Activated naive CD8-positive, alpha-beta T cell (primary cell): ENCODE data around the gene TRAK2.

Experiments used
- H3K27ac Mint-ChIP-seq: one replicate; pipeline ENCODE4 v1.8.0; 2021; ENCODE audit warnings: mixed read lengths
- H3K27me3 Mint-ChIP-seq: one replicate; pipeline ENCODE4 v1.8.0; 2021; ENCODE audit warnings: mixed read lengths
- H3K36me3 Mint-ChIP-seq: one replicate; pipeline ENCODE4 v1.8.0; 2021; ENCODE audit warnings: mixed read lengths
- H3K4me1 Mint-ChIP-seq: one replicate; pipeline ENCODE4 v1.8.0; 2021; ENCODE audit warnings: low read depth, mixed read lengths
- H3K4me3 Mint-ChIP-seq: one replicate; pipeline ENCODE4 v1.8.0; 2021; ENCODE audit warnings: mild to moderate bottlenecking, mixed read lengths
- H3K9me3 Mint-ChIP-seq: one replicate; pipeline ENCODE4 v1.8.0; 2021; ENCODE audit warnings: low read depth, mixed read lengths

Gene TRAK2

GRCh38 chr2:201413552-201413951 lies 37.7 kb downstream of the TRAK2 start:
- Mint-ChIP-seq H3K9me3 (no peaks in the 10 kb centered on the region), H3K4me1 (peaks cover 9% of the 10 kb centered on the region), H3K27ac (no peak overlapping the region), H3K4me3 (no peak overlapping the region), H3K36me3 (peaks cover 6% of the 10 kb centered on the region), H3K27me3 (no peaks in the 10 kb centered on the region)

GRCh38 chr2:201413143-201413542 lies 38.1 kb downstream of the TRAK2 start:
- H3K4me1 Mint-ChIP-seq = peaks cover 6% of the 10 kb centered on the region
- no peak overlapping the region for H3K4me3 Mint-ChIP-seq
- H3K27me3 Mint-ChIP-seq = no peaks in the 10 kb centered on the region
- peaks cover 6% of the 10 kb centered on the region for H3K36me3 Mint-ChIP-seq
- H3K27ac Mint-ChIP-seq = no peak overlapping the region
- no peaks in the 10 kb centered on the region for H3K9me3 Mint-ChIP-seq

GRCh38 chr2:201411421-201411820 lies 39.8 kb downstream of the TRAK2 start:
- H3K4me1 Mint-ChIP-seq = peaks cover 13% of the 10 kb centered on the region
- peak overlapping the region; percentile 30 for H3K27ac Mint-ChIP-seq
- H3K36me3 Mint-ChIP-seq = peaks cover 10% of the 10 kb centered on the region
- H3K9me3 Mint-ChIP-seq = no peaks in the 10 kb centered on the region
- no peak overlapping the region for H3K4me3 Mint-ChIP-seq
- H3K27me3 Mint-ChIP-seq = no peaks in the 10 kb centered on the region

- no peak overlapping the region for H3K4me3 Mint-ChIP-seq
- H3K27me3 Mint-ChIP-seq = no peaks in the 10 kb centered on the region
- H3K4me1 Mint-ChIP-seq = peaks cover 37% of the 10 kb centered on the region
- H3K9me3 Mint-ChIP-seq = no peaks in the 10 kb centered on the region
- peaks cover 10% of the 10 kb centered on the region for H3K36me3 Mint-ChIP-seq
- no peak overlapping the region for H3K27ac Mint-ChIP-seq
Observed at GRCh38 chr2:201408931-201409330, 42.3 kb downstream of the TRAK2 start.

- Mint-ChIP-seq H3K4me3 (no peak overlapping the region), H3K27ac (peak overlapping the region; percentile 9), H3K36me3 (peaks cover 10% of the 10 kb centered on the region), H3K4me1 (peaks cover 46% of the 10 kb centered on the region), H3K27me3 (no peaks in the 10 kb centered on the region), H3K9me3 (no peaks in the 10 kb centered on the region)
Observed at GRCh38 chr2:201407265-201407664, 44.0 kb downstream of the TRAK2 start.

- Mint-ChIP-seq H3K4me1 (peaks cover 51% of the 10 kb centered on the region), H3K27me3 (no peaks in the 10 kb centered on the region), H3K36me3 (peaks cover 5% of the 10 kb centered on the region), H3K27ac (no peak overlapping the region), H3K9me3 (no peaks in the 10 kb centered on the region), H3K4me3 (no peak overlapping the region)
Observed at GRCh38 chr2:201406077-201406662, 45.1 kb downstream of the TRAK2 start.

- Mint-ChIP-seq H3K27ac (peak overlapping the region; percentile 41), H3K4me3 (no peak overlapping the region), H3K27me3 (no peaks in the 10 kb centered on the region), H3K9me3 (no peaks in the 10 kb centered on the region), H3K4me1 (peaks cover 52% of the 10 kb centered on the region), H3K36me3 (peaks cover 4% of the 10 kb centered on the region)
Observed at GRCh38 chr2:201404699-201405280, 46.5 kb downstream of the TRAK2 start.

- H3K27me3 Mint-ChIP-seq = no peaks in the 10 kb centered on the region
- H3K27ac Mint-ChIP-seq = peak overlapping the region; percentile 16
- H3K36me3 Mint-ChIP-seq = peaks cover 4% of the 10 kb centered on the region
- H3K4me3 Mint-ChIP-seq = no peak overlapping the region
- no peaks in the 10 kb centered on the region for H3K9me3 Mint-ChIP-seq
- H3K4me1 Mint-ChIP-seq = peaks cover 52% of the 10 kb centered on the region
Observed at GRCh38 chr2:201403880-201404279, 47.4 kb downstream of the TRAK2 start.

GRCh38 chr2:201402651-201403562 lies 48.4 kb downstream of the TRAK2 start:
- H3K36me3 Mint-ChIP-seq = peaks cover 5% of the 10 kb centered on the region
- H3K27me3 Mint-ChIP-seq = no peaks in the 10 kb centered on the region
- H3K9me3 Mint-ChIP-seq = no peaks in the 10 kb centered on the region
- H3K4me1 Mint-ChIP-seq = peaks cover 51% of the 10 kb centered on the region
- H3K27ac Mint-ChIP-seq = no peak overlapping the region
- no peak overlapping the region for H3K4me3 Mint-ChIP-seq

- Mint-ChIP-seq H3K4me3 (no peak overlapping the region), H3K4me1 (peaks cover 43% of the 10 kb centered on the region), H3K27ac (no peak overlapping the region)
Observed at GRCh38 chr2:201401815-201402214, 49.4 kb downstream of the TRAK2 start.

GRCh38 chr2:201396595-201396994 lies 54.7 kb downstream of the TRAK2 start:
- Mint-ChIP-seq H3K36me3 (peaks cover 9% of the 10 kb centered on the region), H3K9me3 (no peaks in the 10 kb centered on the region), H3K27me3 (no peaks in the 10 kb centered on the region), H3K4me3 (no peak overlapping the region), H3K4me1 (peaks cover 5% of the 10 kb centered on the region), H3K27ac (no peak overlapping the region)

More at GRCh38 chr2:201401815-201402214, 49.4 kb downstream of the TRAK2 start:
- Mint-ChIP-seq H3K9me3 (no peaks in the 10 kb centered on the region), H3K36me3 (peaks cover 5% of the 10 kb centered on the region), H3K27me3 (no peaks in the 10 kb centered on the region)

- Mint-ChIP-seq H3K27me3 (no peaks in the 10 kb centered on the region), H3K36me3 (peaks cover 30% of the 10 kb centered on the region), H3K4me1 (no peaks in the 10 kb centered on the region), H3K27ac (no peak overlapping the region), H3K9me3 (no peaks in the 10 kb centered on the region), H3K4me3 (no peak overlapping the region)
Observed at GRCh38 chr2:201383136-201383535, 68.1 kb downstream of the TRAK2 start.

- H3K4me1 Mint-ChIP-seq = no peaks in the 10 kb centered on the region
- no peaks in the 10 kb centered on the region for H3K27me3 Mint-ChIP-seq
- no peaks in the 10 kb centered on the region for H3K9me3 Mint-ChIP-seq
- H3K4me3 Mint-ChIP-seq = no peak overlapping the region
- H3K36me3 Mint-ChIP-seq = peaks cover 33% of the 10 kb centered on the region
- H3K27ac Mint-ChIP-seq = no peak overlapping the region
Observed at GRCh38 chr2:201378496-201379397, 72.5 kb downstream of the TRAK2 start.

GRCh38 chr2:201377218-201377617 lies 74.0 kb downstream of the TRAK2 start:
- Mint-ChIP-seq H3K36me3 (peaks cover 36% of the 10 kb centered on the region), H3K27me3 (no peaks in the 10 kb centered on the region), H3K27ac (no peak overlapping the region), H3K4me3 (no peak overlapping the region), H3K4me1 (no peaks in the 10 kb centered on the region), H3K9me3 (no peaks in the 10 kb centered on the region)
